HG03039 (cell line): ENCODE results near the gene PLEKHN1.
"Not testable (repeated sequence)": the region's sequence is repeated elsewhere in the genome, so short reads cannot be mapped to it uniquely, and the experiment has no call there.

Experiments used
- ATAC-seq: cut with Tn5 transposase; IDR thresholded peaks from one replicate; pipeline ENCODE4 v1.9.1; 2021; ENCODE audit warnings: mild to moderate bottlenecking, moderate library complexity; ENCODE audit not compliant: unreplicated experiment

The PLEKHN1 gene

GRCh38 chr1:973459-974292 is 7.4 kb downstream of the PLEKHN1 start:
- no peak for ATAC-seq

GRCh38 chr1:974293-974640 is 8.0 kb downstream of the PLEKHN1 start:
- no peak for ATAC-seq

GRCh38 chr1:974687-975328 is 8.5 kb downstream of the PLEKHN1 start:
- no peak for ATAC-seq

- ATAC-seq = no peak
Observed at GRCh38 chr1:975365-975764, 9.1 kb downstream of the PLEKHN1 start.

GRCh38 chr1:975896-976683 is 9.8 kb downstream of the PLEKHN1 start:
- ATAC-seq = no peak

- not testable (repeated sequence) for ATAC-seq
Observed at GRCh38 chr1:976791-977190, 10.5 kb downstream of the PLEKHN1 start.

GRCh38 chr1:978069-978834 is 12.0 kb downstream of the PLEKHN1 start:
- ATAC-seq = no peak

GRCh38 chr1:978835-979743 is 12.8 kb downstream of the PLEKHN1 start:
- no peak for ATAC-seq

GRCh38 chr1:979744-980072 is 13.4 kb downstream of the PLEKHN1 start:
- ATAC-seq = no peak

GRCh38 chr1:980137-980571 is 13.9 kb downstream of the PLEKHN1 start:
- ATAC-seq = no peak

- ATAC-seq = no peak
Observed at GRCh38 chr1:980602-981395, 14.5 kb downstream of the PLEKHN1 start.

GRCh38 chr1:981491-981954 is 15.2 kb downstream of the PLEKHN1 start:
- no peak for ATAC-seq

GRCh38 chr1:981955-982558 is 15.8 kb downstream of the PLEKHN1 start, which contains the start of gene PERM1:
Gene PERM1 (minus strand): TSS chr1:982093. CDS start chr1:981029, 1,064 bp downstream.
- ATAC-seq = no peak

- no peak for ATAC-seq
Observed at GRCh38 chr1:982765-983436, 16.6 kb downstream of the PLEKHN1 start.

GRCh38 chr1:983798-984475 is 17.7 kb downstream of the PLEKHN1 start:
- ATAC-seq = no peak

- no peak for ATAC-seq
Observed at GRCh38 chr1:984476-984814, 18.2 kb downstream of the PLEKHN1 start.

- no peak for ATAC-seq
Observed at GRCh38 chr1:985126-985525, 18.8 kb downstream of the PLEKHN1 start.

GRCh38 chr1:988061-988460 is 21.8 kb downstream of the PLEKHN1 start:
- not testable (repeated sequence) for ATAC-seq
